Fibroblast of gingiva (primary cell): ENCODE measurements around the gene MEF2A.

Source experiments
- DNase-seq: peaks from one replicate; pipeline ENCODE4 v3.0.0-alpha.2; 2011; ENCODE audit warnings: low read depth

MEF2A gene

DNA sequence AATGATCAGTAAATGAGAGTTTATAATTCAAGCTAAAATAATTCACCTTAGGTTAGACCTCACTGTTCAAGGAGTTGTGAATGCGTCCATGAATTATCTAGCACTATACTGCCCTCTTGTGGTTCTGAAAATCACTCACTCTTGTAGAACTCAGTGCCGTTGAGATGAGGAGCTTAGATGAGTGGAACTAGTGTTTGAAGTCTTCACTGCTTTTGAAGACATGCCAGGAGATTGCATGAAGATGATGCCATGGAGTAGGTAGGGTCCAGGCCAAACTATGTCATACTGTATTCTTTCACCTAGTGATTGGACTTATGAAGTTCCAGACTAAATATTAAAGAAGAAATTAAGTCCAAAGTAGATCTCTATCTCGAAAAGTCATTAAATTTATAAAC, 138.7 kb downstream of the MEF2A start:
- peak; percentile 73 for DNase-seq

- no peak for DNase-seq
These were observed 140.9 kb downstream of the MEF2A start for GRCh38 chr15:99706557-99707303.

GRCh38 chr15:99707473-99708270, 141.9 kb downstream of the MEF2A start:
- peak; percentile 65 for DNase-seq

- DNase-seq: peak; percentile 88
These were observed 142.8 kb downstream of the MEF2A start for GRCh38 chr15:99708563-99708962.

DNA sequence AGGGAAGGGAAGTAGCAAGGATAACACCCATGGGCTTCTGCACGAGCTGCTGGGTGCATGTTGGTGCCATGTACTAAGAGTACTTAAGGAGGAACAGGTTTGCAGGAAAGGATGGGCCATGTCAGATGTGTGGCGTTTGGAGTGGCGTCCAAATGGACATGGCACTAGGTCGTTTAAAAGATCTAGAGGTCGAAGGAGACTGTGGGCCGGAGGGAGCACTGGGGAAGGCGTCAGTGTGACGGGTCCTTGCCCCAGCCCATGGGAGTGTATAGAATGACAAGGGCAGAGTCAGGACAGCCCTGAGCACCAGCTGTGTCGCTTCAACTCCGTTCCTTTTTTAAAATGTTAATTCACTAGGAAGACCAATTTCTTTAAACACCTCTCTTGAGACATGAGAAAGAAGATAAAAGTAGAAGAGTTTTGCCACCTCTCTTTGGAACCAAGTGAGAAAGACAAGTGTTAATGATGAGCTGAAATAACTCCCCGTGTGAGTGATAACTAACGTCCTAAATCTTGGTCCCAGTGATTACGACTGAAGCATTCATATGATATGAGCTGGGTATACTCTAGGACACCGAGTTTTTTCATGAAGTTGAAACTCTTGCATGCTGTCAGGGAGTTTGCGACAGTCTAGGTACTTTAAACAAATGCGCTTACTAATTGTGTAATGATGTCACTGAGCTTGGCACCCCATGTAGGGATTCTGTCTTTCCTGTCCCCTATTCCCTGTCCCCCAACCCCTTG, 143.6 kb downstream of the MEF2A start:
- DNase-seq: no peak

GRCh38 chr15:99711625-99712024, 145.8 kb downstream of the MEF2A start:
- DNase-seq: no peak

DNA sequence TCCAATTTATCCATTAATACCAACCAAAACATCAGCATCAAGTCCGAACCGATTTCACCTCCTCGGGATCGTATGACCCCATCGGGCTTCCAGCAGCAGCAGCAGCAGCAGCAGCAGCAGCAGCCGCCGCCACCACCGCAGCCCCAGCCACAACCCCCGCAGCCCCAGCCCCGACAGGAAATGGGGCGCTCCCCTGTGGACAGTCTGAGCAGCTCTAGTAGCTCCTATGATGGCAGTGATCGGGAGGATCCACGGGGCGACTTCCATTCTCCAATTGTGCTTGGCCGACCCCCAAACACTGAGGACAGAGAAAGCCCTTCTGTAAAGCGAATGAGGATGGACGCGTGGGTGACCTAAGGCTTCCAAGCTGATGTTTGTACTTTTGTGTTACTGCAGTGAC, 146.6 kb downstream of the MEF2A start:
- DNase-seq: no peak

DNA sequence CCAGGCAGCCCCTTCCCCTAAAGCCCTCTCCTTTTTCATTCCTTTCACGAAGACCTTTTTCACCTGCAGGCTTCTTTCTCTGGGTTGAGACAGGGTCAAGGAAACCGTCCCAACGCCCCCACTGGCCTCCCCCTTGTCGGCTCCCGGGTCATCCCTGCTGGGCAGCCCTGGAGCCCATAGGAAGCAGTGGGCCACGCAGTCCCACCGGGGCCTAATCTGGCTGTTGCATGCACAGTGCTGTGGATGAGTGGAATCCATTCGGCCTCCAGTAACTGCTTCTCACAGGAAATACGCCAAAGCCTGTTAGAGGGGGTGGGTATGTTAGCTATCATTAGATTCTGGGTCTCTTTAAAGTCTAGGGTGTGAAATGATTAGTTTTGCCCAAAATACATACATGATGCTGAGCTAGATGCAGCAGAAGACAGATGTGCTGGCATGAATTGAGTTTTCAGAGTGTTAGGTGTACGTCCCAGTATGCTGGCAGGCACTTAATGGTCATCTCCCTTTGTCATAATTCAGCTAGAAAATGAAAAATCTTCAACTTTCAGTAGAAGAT, 150.8 kb downstream of the MEF2A start:
- DNase-seq: no peak

- DNase-seq: peak; percentile 43
These were observed 151.6 kb downstream of the MEF2A start for GRCh38 chr15:99717161-99718009.

DNA sequence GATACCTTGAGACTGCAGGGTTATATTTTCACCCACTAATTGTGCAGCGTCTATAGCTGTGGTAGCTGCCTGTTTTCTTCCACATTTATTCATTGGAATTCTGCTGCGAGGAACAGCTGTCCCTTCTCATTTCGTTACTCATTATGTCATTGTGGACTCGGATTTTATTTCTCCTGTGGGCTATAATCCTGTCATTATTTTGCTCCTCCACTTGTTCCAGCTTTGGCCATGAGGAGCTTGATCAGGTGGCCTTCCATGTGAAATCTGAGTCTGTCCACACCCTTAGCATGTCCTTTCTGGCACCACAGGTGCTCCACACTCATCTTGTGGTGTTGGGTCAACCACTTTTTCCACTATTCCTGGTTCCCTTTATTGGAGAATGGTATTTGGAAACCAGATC, 152.6 kb downstream of the MEF2A start:
- DNase-seq: no peak

GRCh38 chr15:99719096-99719541, 153.3 kb downstream of the MEF2A start:
- peak; percentile 44 for DNase-seq

DNA sequence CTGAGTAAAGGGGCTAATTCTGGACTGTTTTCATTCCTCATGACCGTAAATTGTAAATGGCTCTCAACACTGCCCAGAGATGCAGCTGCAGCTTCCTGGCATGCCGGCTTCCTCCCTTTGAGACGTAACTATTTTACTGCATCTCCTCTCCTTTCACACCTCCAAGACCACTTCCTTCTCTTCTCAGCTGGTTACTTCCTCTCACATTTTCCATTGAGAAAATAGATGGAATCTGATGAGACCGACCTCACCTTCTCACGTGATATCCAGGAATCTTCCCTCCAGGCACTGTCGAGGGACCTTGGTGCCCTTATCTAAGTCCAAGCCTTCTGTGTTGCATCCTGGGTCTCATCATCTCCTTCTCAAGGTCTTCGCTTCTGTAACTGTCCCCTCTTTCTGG, 154.7 kb downstream of the MEF2A start:
- DNase-seq: no peak

GRCh38 chr15:99721104-99721778, 155.5 kb downstream of the MEF2A start:
- DNase-seq: no peak

DNA sequence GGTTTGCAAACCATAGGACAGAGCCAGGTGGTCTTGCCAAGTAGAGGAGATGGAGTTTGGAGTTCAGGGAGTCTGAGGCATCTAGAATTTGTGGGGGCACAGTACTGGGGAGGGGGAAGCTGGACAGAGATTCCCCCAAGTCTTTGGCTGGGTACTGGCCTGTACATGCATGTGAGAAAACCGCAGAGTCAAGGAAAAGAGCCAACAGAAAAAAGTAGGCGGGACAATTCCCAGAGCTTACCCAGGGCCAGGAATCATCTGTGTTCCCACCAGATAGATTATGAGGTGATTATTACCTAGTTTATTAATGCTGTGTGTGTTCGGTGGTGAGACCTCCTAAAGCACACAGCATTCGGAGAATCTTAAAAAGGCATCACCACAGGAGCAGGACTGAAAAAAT, 156.1 kb downstream of the MEF2A start:
- DNase-seq: no peak

- DNase-seq: no peak
These were observed 156.6 kb downstream of the MEF2A start for GRCh38 chr15:99722406-99722805.

GRCh38 chr15:99726333-99726732, 160.5 kb downstream of the MEF2A start:
- DNase-seq: no peak

DNA sequence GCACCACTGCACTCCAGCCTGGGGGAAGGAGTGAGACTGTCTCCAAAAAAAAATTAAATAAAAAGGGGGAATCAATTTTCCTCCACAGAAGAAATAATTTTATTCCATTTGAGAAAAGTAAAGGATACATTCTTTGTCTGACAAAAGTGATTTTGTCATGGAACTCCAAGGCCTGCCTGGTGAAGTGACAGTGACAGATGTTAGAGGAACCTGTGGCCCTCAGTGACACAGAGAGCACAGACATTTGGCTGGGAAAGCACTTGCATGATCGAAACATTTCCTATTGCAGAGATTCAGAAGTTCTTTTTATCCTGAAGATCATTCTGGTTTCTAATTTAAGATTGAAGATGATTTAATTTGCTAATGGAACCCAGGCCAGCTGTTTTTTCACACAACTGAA, 161.5 kb downstream of the MEF2A start:
- DNase-seq: no peak

GRCh38 chr15:99727733-99728132, 161.9 kb downstream of the MEF2A start:
- DNase-seq: no peak

DNA sequence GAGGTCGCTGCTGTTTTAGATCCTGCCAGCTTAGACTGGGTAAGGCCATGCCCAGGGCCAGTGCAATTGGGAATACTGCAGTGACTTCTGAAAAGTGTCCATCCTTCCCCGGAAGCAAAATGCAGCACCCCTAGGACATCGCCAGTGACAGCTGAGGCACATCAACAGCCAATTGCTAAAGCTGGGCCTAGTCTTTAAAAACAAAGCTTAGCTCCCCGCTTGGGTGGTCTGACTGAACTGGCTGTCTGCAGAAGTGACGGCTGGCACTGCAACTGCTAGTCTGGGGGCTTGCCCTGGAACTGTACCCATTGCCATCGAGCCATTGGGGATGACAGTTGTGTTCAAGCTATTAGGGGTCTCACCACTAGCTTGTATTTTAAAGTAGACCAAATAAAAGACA, 163.1 kb downstream of the MEF2A start:
- DNase-seq: no peak

DNA sequence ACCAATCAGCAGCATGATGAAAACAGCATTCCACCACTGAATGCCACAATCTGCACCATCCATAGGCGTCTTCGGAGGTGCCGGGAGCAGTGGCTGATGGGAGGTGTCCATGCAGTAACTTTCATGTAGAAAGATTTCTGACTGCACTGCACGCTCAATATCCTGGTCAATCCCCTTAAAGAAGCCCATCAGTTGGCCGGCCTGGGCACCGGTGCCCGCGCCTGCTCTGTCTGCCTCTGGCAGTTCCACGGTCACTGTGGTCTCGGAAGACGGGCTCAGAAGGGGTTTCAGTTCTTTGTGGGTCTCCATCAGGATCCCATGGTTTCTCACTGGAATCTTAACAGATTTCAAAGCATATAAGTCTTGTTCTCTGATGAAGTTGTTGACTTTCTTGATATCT, 163.5 kb downstream of the MEF2A start:
- no peak for DNase-seq

DNA sequence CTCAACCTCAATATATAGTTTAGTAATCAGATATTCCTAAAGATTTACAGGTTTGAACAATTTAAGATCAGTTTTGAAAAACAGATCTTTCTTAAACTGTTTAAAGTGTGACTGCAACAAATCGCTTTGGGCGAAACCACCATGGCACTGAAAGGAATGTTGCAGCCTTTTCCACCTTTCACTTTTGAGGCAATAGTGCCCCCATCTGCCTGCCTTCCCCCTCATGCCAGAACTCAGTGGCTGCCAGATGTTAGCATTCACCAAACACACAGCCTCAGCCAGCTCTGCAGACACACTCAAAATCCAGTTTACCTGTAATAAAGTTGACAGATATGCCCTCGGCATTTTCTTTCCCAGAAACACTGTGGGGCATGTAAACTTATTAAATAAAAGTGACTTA, 164.1 kb downstream of the MEF2A start:
- DNase-seq: peak; percentile 60
